Esophagus muscularis mucosa (tissue), 4 donors: ENCODE data around the gene FARSB. TPM values are rescaled to one million over a fixed set of nuclear protein-coding genes. Genes with fewer than 3 reads are reported as not detected.

Experiments
- DNase-seq: peaks from one replicate; pipeline ENCODE4 v3.0.0-alpha.2; 2017; ENCODE audit errors: extremely low spot score
- H3K27ac ChIP-seq, 4 donors: fragments of 200-600 bp; sonication (generic); replicated peaks in 1 of 4; 1 replicate in 3 of 4; 2 replicates in 1 of 4; pipeline ENCODE4 v1.5.1; 2016 to 2019; ENCODE audit warnings: mild to moderate bottlenecking in 1 of 4
- H3K27me3 ChIP-seq, 4 donors: fragments of 200-600 bp; sonication (generic); one replicate each; pipeline versions ENCODE4 v1.5.1 to v1.6.0; 2016 to 2019
- H3K36me3 ChIP-seq, 4 donors: fragments of 200-600 bp; sonication (generic); one replicate each; pipeline ENCODE4 v1.5.1; 2016 to 2019
- H3K4me1 ChIP-seq, 4 donors: fragments of 200-600 bp; sonication (generic); one replicate each; pipeline ENCODE4 v1.5.1; 2016 to 2019
- H3K4me3 ChIP-seq, 4 donors: fragments of 200-600 bp; sonication (generic); 1 replicate in 2 of 4; 2 replicates in 2 of 4; pipeline ENCODE4 v1.5.1; 2016 to 2019; ENCODE audit warnings: mild to moderate bottlenecking in 4 of 4, moderate library complexity in 1 of 4
- H3K9me3 ChIP-seq, 4 donors: fragments of 200-600 bp; sonication (generic); 1 replicate in 3 of 4; 2 replicates in 1 of 4; pipeline ENCODE4 v1.5.1; 2016 to 2019
- CTCF ChIP-seq, 3 experiments: fragments of 200-600 bp in 2 of 3; fragments of 450-650 bp in 1 of 3; sonication (generic) in 2 of 3; IDR thresholded peaks; one replicate each; pipeline ENCODE4 v1.5.1; 2017 to 2019; ENCODE audit warnings: antibody characterized with exemption in 3 of 3, mild to moderate bottlenecking in 2 of 3, moderate library complexity in 1 of 3
- EP300 ChIP-seq: sonication (generic); formaldehyde crosslinking; IDR thresholded peaks from one replicate; pipeline ENCODE4 v1.6.1; 2017; ENCODE audit warnings: antibody characterized with exemption
- POLR2A ChIP-seq: fragments of 450-650 bp; IDR thresholded peaks from one replicate; pipeline ENCODE4 v1.6.1; 2017; ENCODE audit warnings: antibody characterized with exemption, moderate library complexity, mild to moderate bottlenecking, low read depth
- POLR2AphosphoS5 ChIP-seq, 2 donors: sonication (generic); formaldehyde crosslinking; IDR thresholded peaks; one replicate each; pipeline ENCODE4 v1.6.1; 2017; ENCODE audit warnings: antibody characterized with exemption in 2 of 2
- WGBS: methylation state at CpG from one replicate; pipeline ENCODE4 v1.1.5; 2018; 5-methylcytosine and 5-hydroxymethylcytosine counted together
- intact Hi-C: fragments of 100-400 bp; cut with DNase I; formaldehyde crosslinking; loops from one replicate; pipeline ENCODE4 v1.15.1; 2023
- total RNA-seq, 4 donors: library from RNA; depleted of rRNA; stranded (reverse); fragments of >200 nt; gene quantifications; one replicate each; pipeline versions ENCODE4 v1.1.0 to v1.2.1, GENCODE V29; 2016

The FARSB gene
- total RNA-seq, 4 donors from 2014 or later = 11.9 to 14.4 (median 12.4) TPM

GRCh38 chr2:222608081-222608480 lies 47.8 kb downstream of the FARSB start:
- no peaks in the 10 kb centered on the region for H3K9me3 ChIP-seq
- TF ChIP-seq CTCF (IDR thresholded peaks at IDR 0.05) (no peak), POLR2A (no peak), POLR2AphosphoS5 (IDR thresholded peaks at IDR 0.05) (no peak), EP300 (no peak)
- H3K4me1 ChIP-seq = no peaks in the 10 kb centered on the region
- WGBS = 66% methylated on average over 4 of the region's 4 CpGs
- no peak overlapping the region for H3K27ac ChIP-seq
- peaks cover 7 to 24% (median 16%) of the 10 kb centered on the region in 4 donors for H3K36me3 ChIP-seq
- H3K27me3 ChIP-seq = no peaks in the 10 kb centered on the region
- intact Hi-C loops = no loop called here
- DNase-seq = no peak
- H3K4me3 ChIP-seq = no peak overlapping the region

- TF ChIP-seq CTCF (IDR thresholded peaks at IDR 0.05) = no peak
- TF ChIP-seq EP300 = no peak
- no peak for TF ChIP-seq POLR2AphosphoS5 (IDR thresholded peaks at IDR 0.05)
- DNase-seq = no peak
- H3K27me3 ChIP-seq = no peaks in the 10 kb centered on the region
- no peak overlapping the region for H3K27ac ChIP-seq
- H3K36me3 ChIP-seq = peaks cover 0 to 6% (median 2%) of the 10 kb centered on the region in 4 donors
- 86% methylated on average over 3 of the region's 3 CpGs for WGBS
- H3K9me3 ChIP-seq = no peaks in the 10 kb centered on the region
- no peaks in the 10 kb centered on the region for H3K4me1 ChIP-seq
- no peak overlapping the region for H3K4me3 ChIP-seq
- intact Hi-C loops = no loop called here
These were observed 49.6 kb downstream of the FARSB start for GRCh38 chr2:222606306-222606705.

GRCh38 chr2:222604749-222605515 lies 51.0 kb downstream of the FARSB start:
- Histone ChIP-seq H3K4me3 (no peak overlapping the region), H3K4me1 (no peaks in the 10 kb centered on the region), H3K27ac (no peak overlapping the region), H3K27me3 (no peaks in the 10 kb centered on the region), H3K9me3 (no peaks in the 10 kb centered on the region), H3K36me3 (peaks cover 0 to 4% (median 0%) of the 10 kb centered on the region in 4 donors)
- no peak for TF ChIP-seq CTCF (IDR thresholded peaks at IDR 0.05)
- TF ChIP-seq EP300 = no peak
- TF ChIP-seq POLR2AphosphoS5 (IDR thresholded peaks at IDR 0.05) = no peak
- no peak for TF ChIP-seq POLR2A
- intact Hi-C loops = no loop called here
- DNase-seq = no peak
- 92% methylated on average over 5 of the region's 5 CpGs for WGBS

- no peak for DNase-seq
- H3K36me3 ChIP-seq = peaks cover 4 to 18% (median 8%) of the 10 kb centered on the region in 4 donors
- TF ChIP-seq POLR2AphosphoS5 (IDR thresholded peaks at IDR 0.05) (no peak), EP300 (no peak), POLR2A (no peak), CTCF (IDR thresholded peaks at IDR 0.05) (no peak)
- H3K27ac ChIP-seq = no peak overlapping the region
- 97% methylated on average over 2 of the region's 2 CpGs for WGBS
- no peaks in the 10 kb centered on the region for H3K9me3 ChIP-seq
- H3K27me3 ChIP-seq = no peaks in the 10 kb centered on the region
- intact Hi-C loops = no loop called here
- no peak overlapping the region for H3K4me3 ChIP-seq
- no peaks in the 10 kb centered on the region for H3K4me1 ChIP-seq
These were observed 52.4 kb downstream of the FARSB start for GRCh38 chr2:222603501-222603900.

GRCh38 chr2:222598611-222599010 lies 57.3 kb downstream of the FARSB start:
- Histone ChIP-seq H3K27me3 (no peaks in the 10 kb centered on the region), H3K4me1 (no peaks in the 10 kb centered on the region), H3K27ac (no peak overlapping the region), H3K4me3 (no peak overlapping the region), H3K36me3 (peaks cover 6 to 33% (median 21%) of the 10 kb centered on the region in 4 donors), H3K9me3 (no peaks in the 10 kb centered on the region)
- intact Hi-C loops = no loop called here
- WGBS = 85% methylated on average over 4 of the region's 4 CpGs
- TF ChIP-seq CTCF (IDR thresholded peaks at IDR 0.05) (no peak), POLR2A (no peak), EP300 (no peak), POLR2AphosphoS5 (IDR thresholded peaks at IDR 0.05) (no peak)
- no peak for DNase-seq
